Smooth muscle cell of the brain vasculature (primary cell): ENCODE measurements around the gene WDR86.

Source experiments
- DNase-seq: peaks from one replicate; pipeline ENCODE4 v3.0.0-alpha.2; 2012; ENCODE audit warnings: low read depth, low spot score

Gene WDR86

GRCh38 chr7:151439855-151440798, 30.3 kb upstream of the WDR86 start, which contains the start of gene CRYGN:
Gene CRYGN, minus strand, starts transcription at chr7:151440141. Its CDS starts 224 bp downstream, at chr7:151439917.
- no peak for DNase-seq

- no peak for DNase-seq
Observed at GRCh38 chr7:151438864-151439601, 29.2 kb upstream of the WDR86 start.

- no peak for DNase-seq
Observed at GRCh38 chr7:151437866-151438516, 28.2 kb upstream of the WDR86 start.

- DNase-seq = no peak
Observed at GRCh38 chr7:151437159-151437553, 27.3 kb upstream of the WDR86 start.

GRCh38 chr7:151436446-151437158, 26.8 kb upstream of the WDR86 start:
- DNase-seq = no peak

- no peak for DNase-seq
Observed at GRCh38 chr7:151435971-151436370, 26.1 kb upstream of the WDR86 start.

GRCh38 chr7:151435103-151435916, 25.5 kb upstream of the WDR86 start:
- no peak for DNase-seq

GRCh38 chr7:151434549-151434948, 24.7 kb upstream of the WDR86 start:
- no peak for DNase-seq

- DNase-seq = no peak
Observed at GRCh38 chr7:151433721-151434400, 24.0 kb upstream of the WDR86 start.

GRCh38 chr7:151432658-151433521, 23.1 kb upstream of the WDR86 start:
- no peak for DNase-seq

- no peak for DNase-seq
Observed at GRCh38 chr7:151431768-151432311, 22.0 kb upstream of the WDR86 start.

GRCh38 chr7:151431281-151431767, 21.5 kb upstream of the WDR86 start:
- no peak for DNase-seq

- no peak for DNase-seq
Observed at GRCh38 chr7:151430391-151431205, 20.8 kb upstream of the WDR86 start.

GRCh38 chr7:151429560-151430331, 19.9 kb upstream of the WDR86 start:
- no peak for DNase-seq

- DNase-seq = no peak
Observed at GRCh38 chr7:151429237-151429559, 19.4 kb upstream of the WDR86 start.

- DNase-seq = peak; percentile 71
Observed at GRCh38 chr7:151428378-151429236, 18.8 kb upstream of the WDR86 start.
